OCI-LY1 (cell line): ENCODE measurements around the gene IZUMO4.

Source experiments
- CTCF ChIP-seq: fragments of 200-600 bp; sonication (generic), shearing (Covaris generic); IDR thresholded peaks from 2 replicates; pipeline ENCODE4 v1.5.1; 2017; ENCODE audit warnings: mild to moderate bottlenecking, antibody characterized with exemption, low read length, moderate library complexity, mixed read lengths
- EZH2 ChIP-seq: fragments of 200-600 bp; sonication (generic), shearing (Covaris generic); IDR thresholded peaks from 2 replicates; pipeline ENCODE4 v1.8.0; 2017; ENCODE audit warnings: borderline replicate concordance, mixed run types, mild to moderate bottlenecking, antibody characterized with exemption, low read length, moderate library complexity, mixed read lengths

GRCh38 chr19:2114821-2115220 is 18.1 kb downstream of the IZUMO4 start:
- TF ChIP-seq CTCF: no peak
- no peak for TF ChIP-seq EZH2
